ENCODE measurements around the gene HNRNPM. TPM values are rescaled to one million over a fixed set of nuclear protein-coding genes. Genes with fewer than 3 reads are reported as not detected.

The HNRNPM gene
- total and polyA plus RNA-seq, 2 donors = 92.7 to 123 TPM

DNA sequence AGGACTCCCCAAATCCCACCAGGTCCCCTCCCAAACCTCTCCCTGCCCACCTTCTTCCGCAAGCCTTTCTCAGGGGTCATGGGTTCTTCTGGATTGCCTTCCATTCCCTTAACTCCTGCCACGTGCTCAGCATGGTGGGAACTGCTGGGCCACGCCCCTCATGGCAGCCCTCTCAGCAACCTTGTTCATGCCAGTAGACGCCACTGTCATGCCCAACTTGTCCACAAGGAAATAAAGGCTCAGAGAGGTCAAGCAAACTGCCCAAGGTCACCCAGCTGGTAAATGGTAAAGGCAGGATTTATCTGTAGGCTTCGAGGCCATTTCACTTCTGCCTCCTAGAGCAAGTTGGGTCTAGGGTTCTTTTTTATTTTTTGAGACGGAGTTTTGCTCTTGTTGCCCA is 46.8 kb downstream of the HNRNPM start:
- Histone ChIP-seq H3K4me1 (ENCODE audit: control insufficient read depth in 2 of 2, insufficient read depth in 2 of 2, low read length in 2 of 2) (peaks cover 28 to 64% of the 10 kb centered on the region in 2 donors), H3K4me3 (ENCODE audit: low read length in 2 of 2) (no peak overlapping the region), H3K36me3 (ENCODE audit: control insufficient read depth in 2 of 2, insufficient read depth in 2 of 2, low read length in 1 of 2) (peaks cover 29 to 34% of the 10 kb centered on the region in 2 donors), H3K27me3 (ENCODE audit: control insufficient read depth in 2 of 2, insufficient read depth in 1 of 2, low read length in 1 of 2) (no peaks in the 10 kb centered on the region), H3K9me3 (ENCODE audit: control insufficient read depth in 2 of 2, insufficient read depth in 1 of 2, low read length in 1 of 2) (no peaks in the 10 kb centered on the region), H3K27ac (ENCODE audit: low read depth in 1 of 2, low read length in 1 of 2) (no peak overlapping the region)
- DNase-seq (ENCODE audit: low read depth in 6 of 9, low spot score in 9 of 9) = no peak
- WGBS = 99% methylated on average over 6 of the region's 6 CpGs

DNA sequence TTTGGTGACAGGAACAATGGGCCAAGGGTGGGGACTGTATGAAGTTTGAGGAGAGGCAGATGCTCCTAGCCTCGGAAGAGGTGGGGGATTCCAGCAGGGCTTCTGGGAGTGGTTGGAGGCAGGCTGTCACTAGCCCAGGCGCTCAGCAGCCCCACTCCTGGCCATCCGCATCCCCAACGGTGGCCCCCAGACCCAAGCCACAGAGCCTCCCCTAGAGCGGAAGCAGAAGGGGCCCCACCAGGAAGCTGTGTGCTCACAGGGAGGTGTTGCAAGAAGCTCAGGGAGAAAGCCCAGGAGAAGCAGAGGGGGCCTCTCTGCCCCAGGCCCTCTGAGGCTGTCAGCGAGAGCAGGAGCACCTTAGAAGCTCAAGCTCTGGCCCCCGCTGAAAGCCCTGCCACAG is 49.4 kb downstream of the HNRNPM start:
- Histone ChIP-seq H3K27ac (ENCODE audit: low read depth in 1 of 2, low read length in 1 of 2) (peak overlapping the region; percentile 70 to 92), H3K36me3 (ENCODE audit: control insufficient read depth in 2 of 2, insufficient read depth in 2 of 2, low read length in 1 of 2) (peaks cover 9 to 14% of the 10 kb centered on the region in 2 donors), H3K27me3 (ENCODE audit: control insufficient read depth in 2 of 2, insufficient read depth in 1 of 2, low read length in 1 of 2) (no peaks in the 10 kb centered on the region), H3K4me1 (ENCODE audit: control insufficient read depth in 2 of 2, insufficient read depth in 2 of 2, low read length in 2 of 2) (peaks cover 10 to 42% of the 10 kb centered on the region in 2 donors), H3K9me3 (ENCODE audit: control insufficient read depth in 2 of 2, insufficient read depth in 1 of 2, low read length in 1 of 2) (peaks cover 0 to 5% of the 10 kb centered on the region in 2 donors), H3K4me3 (ENCODE audit: low read length in 2 of 2) (no peak overlapping the region)
- peak in 5 of 9 donors; percentile 47 to 82 (median 57) for DNase-seq (ENCODE audit: low read depth in 6 of 9, low spot score in 9 of 9)
- WGBS = 7% methylated on average over 7 of the region's 7 CpGs

DNA sequence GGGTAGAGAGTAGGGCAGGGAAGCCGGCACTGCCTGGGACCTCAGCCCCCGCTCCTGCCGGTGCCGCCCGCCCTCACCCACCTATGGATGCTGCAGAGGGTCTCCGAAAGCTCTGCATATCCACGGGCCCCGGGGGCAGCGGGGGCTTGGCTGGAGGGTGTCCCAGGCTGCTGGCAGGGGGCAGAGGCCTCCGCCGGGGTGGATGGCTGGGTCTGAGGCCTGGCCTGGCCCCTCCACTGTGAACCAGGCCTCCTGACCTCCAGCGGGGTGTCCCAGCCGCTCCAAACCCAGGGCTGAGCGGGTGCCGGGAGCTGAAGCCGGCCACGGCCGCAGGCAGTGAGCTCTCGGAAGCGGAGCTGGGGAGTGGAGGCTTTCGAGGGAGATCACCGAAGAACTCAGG is 53.5 kb downstream of the HNRNPM start:
- peaks cover 0 to 5% of the 10 kb centered on the region in 2 donors for H3K9me3 ChIP-seq (ENCODE audit: control insufficient read depth in 2 of 2, insufficient read depth in 1 of 2, low read length in 1 of 2)
- DNase-seq (ENCODE audit: low read depth in 6 of 9, low spot score in 9 of 9) = no peak

DNA sequence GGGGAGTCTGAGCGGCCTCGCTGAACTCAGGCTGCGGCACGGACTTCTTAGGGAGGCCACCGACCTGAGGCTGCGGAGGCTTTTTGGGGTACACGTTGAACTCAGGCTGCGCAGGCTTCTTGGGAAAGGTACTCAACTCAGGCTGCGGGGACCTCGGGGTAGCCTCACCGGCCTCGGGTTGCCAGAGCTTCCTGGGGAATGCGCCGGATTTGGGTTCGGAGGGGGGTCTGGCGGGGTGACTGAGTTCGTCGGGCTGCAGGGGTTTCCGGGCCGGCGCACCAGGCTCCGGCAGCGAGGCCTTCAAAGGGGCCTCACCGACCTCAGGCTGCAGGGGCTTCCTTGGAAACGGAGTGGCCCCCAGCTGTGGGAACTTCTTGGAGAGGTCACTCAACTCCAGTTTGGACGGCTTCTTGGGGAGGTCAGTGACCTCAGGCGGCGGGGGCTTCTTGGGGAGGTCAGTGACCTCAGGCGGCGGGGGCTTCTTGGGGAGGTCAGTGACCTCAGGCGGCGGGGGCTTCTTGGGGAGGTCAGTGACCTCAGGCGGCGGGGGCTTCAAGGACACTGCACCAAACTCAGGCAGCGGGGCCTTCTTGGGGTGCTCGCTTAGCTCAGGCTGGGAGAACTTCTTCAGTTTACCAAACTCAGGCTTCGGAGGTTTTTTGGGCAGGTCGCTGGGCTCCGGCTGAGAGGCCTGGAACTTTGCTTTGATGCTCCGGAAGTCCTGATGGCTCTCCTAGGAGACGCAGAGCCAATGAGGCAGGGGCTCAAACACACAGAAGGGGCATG is 54.5 kb downstream of the HNRNPM start:
- Histone ChIP-seq H3K9me3 (ENCODE audit: control insufficient read depth in 2 of 2, insufficient read depth in 1 of 2, low read length in 1 of 2) (peaks cover 0 to 7% of the 10 kb centered on the region in 2 donors), H3K27ac (ENCODE audit: low read depth in 1 of 2, low read length in 1 of 2) (no peak overlapping the region), H3K4me3 (ENCODE audit: low read length in 2 of 2) (no peak overlapping the region), H3K36me3 (ENCODE audit: control insufficient read depth in 2 of 2, insufficient read depth in 2 of 2, low read length in 1 of 2) (no peaks in the 10 kb centered on the region), H3K4me1 (ENCODE audit: control insufficient read depth in 2 of 2, insufficient read depth in 2 of 2, low read length in 2 of 2) (peaks cover 21 to 60% of the 10 kb centered on the region in 2 donors), H3K27me3 (ENCODE audit: control insufficient read depth in 2 of 2, insufficient read depth in 1 of 2, low read length in 1 of 2) (no peaks in the 10 kb centered on the region)
- 93% methylated on average over 41 of the region's 41 CpGs for WGBS
- DNase-seq (ENCODE audit: low read depth in 6 of 9, low spot score in 9 of 9) = no peak

More for the DNA sequence above, 53.5 kb downstream of the HNRNPM start:
- Histone ChIP-seq H3K36me3 (ENCODE audit: control insufficient read depth in 2 of 2, insufficient read depth in 2 of 2, low read length in 1 of 2) (no peaks in the 10 kb centered on the region), H3K4me3 (ENCODE audit: low read length in 2 of 2) (no peak overlapping the region), H3K4me1 (ENCODE audit: control insufficient read depth in 2 of 2, insufficient read depth in 2 of 2, low read length in 2 of 2) (peaks cover 18 to 60% of the 10 kb centered on the region in 2 donors), H3K27me3 (ENCODE audit: control insufficient read depth in 2 of 2, insufficient read depth in 1 of 2, low read length in 1 of 2) (no peaks in the 10 kb centered on the region), H3K27ac (ENCODE audit: low read depth in 1 of 2, low read length in 1 of 2) (no peak overlapping the region)
- 91% methylated on average over 22 of the region's 22 CpGs for WGBS

DNA sequence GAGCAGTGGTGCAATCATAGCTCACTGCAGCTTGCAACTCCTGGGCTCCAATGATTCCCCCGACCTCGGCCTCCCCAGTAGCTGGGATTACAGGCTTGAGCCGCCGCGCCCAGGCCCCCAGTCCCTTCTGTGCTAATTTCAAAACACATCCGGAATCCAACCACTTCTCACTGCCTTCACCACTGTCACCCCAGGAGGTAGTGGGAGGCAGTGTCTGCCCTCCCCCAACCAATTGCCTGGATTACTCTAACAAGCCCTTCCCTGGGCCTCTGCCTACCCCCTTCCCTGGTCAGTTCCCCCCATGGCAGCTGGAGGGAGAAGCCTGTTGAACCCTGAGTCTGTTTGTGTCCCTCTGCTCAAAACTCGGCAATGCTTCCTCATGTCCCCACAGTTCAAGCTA is 55.4 kb downstream of the HNRNPM start:
- 20% methylated on average over 7 of the region's 7 CpGs for WGBS
- Histone ChIP-seq H3K9me3 (ENCODE audit: control insufficient read depth in 2 of 2, insufficient read depth in 1 of 2, low read length in 1 of 2) (peaks cover 0 to 8% of the 10 kb centered on the region in 2 donors), H3K36me3 (ENCODE audit: control insufficient read depth in 2 of 2, insufficient read depth in 2 of 2, low read length in 1 of 2) (no peaks in the 10 kb centered on the region), H3K4me3 (ENCODE audit: low read length in 2 of 2) (no peak overlapping the region), H3K27ac (ENCODE audit: low read depth in 1 of 2, low read length in 1 of 2) (peak overlapping the region in 1 of 2 donors; percentile 51), H3K4me1 (ENCODE audit: control insufficient read depth in 2 of 2, insufficient read depth in 2 of 2, low read length in 2 of 2) (peaks cover 16 to 60% of the 10 kb centered on the region in 2 donors), H3K27me3 (ENCODE audit: control insufficient read depth in 2 of 2, insufficient read depth in 1 of 2, low read length in 1 of 2) (no peaks in the 10 kb centered on the region)
- DNase-seq (ENCODE audit: low read depth in 6 of 9, low spot score in 9 of 9) = no peak

DNA sequence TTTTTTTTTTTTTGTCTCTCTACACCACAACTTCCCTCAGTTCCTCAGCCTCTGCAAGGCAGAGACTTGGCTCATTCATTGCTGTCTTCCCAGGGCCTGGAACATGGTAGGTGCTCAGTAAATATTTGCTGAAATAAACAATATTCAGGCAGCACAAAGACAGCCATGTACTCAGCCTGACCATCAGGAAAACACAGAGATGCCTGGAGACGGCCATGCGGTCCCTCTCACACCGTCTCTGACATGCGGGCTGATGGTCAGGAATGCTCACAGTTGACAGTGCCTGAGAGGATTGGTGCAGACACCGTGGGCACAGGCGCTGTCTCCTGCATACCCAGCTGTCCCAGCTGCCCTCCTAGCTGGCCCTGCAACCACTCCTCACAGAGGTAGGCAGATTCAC is 56.7 kb downstream of the HNRNPM start:
- H3K9me3 ChIP-seq (ENCODE audit: control insufficient read depth in 2 of 2, insufficient read depth in 1 of 2, low read length in 1 of 2) = peaks cover 0 to 8% of the 10 kb centered on the region in 2 donors
- no peaks in the 10 kb centered on the region for H3K36me3 ChIP-seq (ENCODE audit: control insufficient read depth in 2 of 2, insufficient read depth in 2 of 2, low read length in 1 of 2)
- no peak overlapping the region for H3K4me3 ChIP-seq (ENCODE audit: low read length in 2 of 2)
- WGBS = 75% methylated on average over 6 of the region's 6 CpGs
- H3K4me1 ChIP-seq (ENCODE audit: control insufficient read depth in 2 of 2, insufficient read depth in 2 of 2, low read length in 2 of 2) = peaks cover 20 to 66% of the 10 kb centered on the region in 2 donors
- DNase-seq (ENCODE audit: low read depth in 6 of 9, low spot score in 9 of 9) = no peak
- no peaks in the 10 kb centered on the region for H3K27me3 ChIP-seq (ENCODE audit: control insufficient read depth in 2 of 2, insufficient read depth in 1 of 2, low read length in 1 of 2)
- no peak overlapping the region for H3K27ac ChIP-seq (ENCODE audit: low read depth in 1 of 2, low read length in 1 of 2)

DNA sequence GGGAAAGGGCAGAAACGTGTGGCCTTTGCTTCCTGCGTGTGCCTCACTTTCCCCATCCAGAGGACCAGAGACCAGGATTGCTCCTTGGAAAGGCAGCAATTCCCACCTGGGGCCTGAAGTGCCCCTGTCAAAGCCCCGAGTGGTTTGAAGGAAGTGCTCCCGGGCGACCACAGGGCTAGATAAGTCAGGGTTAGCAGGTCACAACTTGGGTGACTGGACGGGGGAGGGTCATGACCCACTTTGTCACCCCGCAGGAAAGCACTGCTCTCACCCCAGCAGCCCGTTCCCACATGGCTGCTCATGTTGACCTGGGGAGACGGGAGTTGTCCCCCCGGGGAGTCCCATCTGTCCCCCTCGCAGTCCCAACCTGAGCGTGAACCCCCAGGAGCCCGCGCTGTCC is 57.2 kb downstream of the HNRNPM start:
- Histone ChIP-seq H3K36me3 (ENCODE audit: control insufficient read depth in 2 of 2, insufficient read depth in 2 of 2, low read length in 1 of 2) (peaks cover 2% of the 10 kb centered on the region in 2 donors), H3K4me1 (ENCODE audit: control insufficient read depth in 2 of 2, insufficient read depth in 2 of 2, low read length in 2 of 2) (peaks cover 20 to 66% of the 10 kb centered on the region in 2 donors), H3K4me3 (ENCODE audit: low read length in 2 of 2) (no peak overlapping the region), H3K9me3 (ENCODE audit: control insufficient read depth in 2 of 2, insufficient read depth in 1 of 2, low read length in 1 of 2) (peaks cover 0 to 8% of the 10 kb centered on the region in 2 donors), H3K27me3 (ENCODE audit: control insufficient read depth in 2 of 2, insufficient read depth in 1 of 2, low read length in 1 of 2) (no peaks in the 10 kb centered on the region), H3K27ac (ENCODE audit: low read depth in 1 of 2, low read length in 1 of 2) (peak overlapping the region; percentile 4 to 23)
- no peak for DNase-seq (ENCODE audit: low read depth in 6 of 9, low spot score in 9 of 9)
- WGBS = 55% methylated on average over 14 of the region's 14 CpGs

DNA sequence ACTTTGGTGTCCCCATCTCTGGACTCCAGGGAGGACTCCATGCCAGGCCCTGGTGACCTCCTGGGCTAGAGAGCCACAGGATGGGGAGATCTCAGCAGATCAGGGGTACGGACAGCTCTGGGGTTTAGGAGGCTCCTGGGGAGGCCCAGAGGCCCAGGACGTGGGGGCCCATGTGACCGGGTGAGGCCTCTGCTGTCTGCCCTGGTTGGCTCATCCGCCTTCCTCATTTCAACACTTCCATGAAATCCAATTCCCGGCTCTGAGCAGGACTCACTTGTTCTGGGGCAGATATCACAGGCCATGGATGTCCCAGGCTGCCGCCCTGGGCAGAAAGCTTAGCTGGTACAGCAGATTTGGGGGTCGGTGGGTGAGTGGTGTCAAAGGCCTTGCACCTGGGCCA is 58.7 kb downstream of the HNRNPM start:
- H3K4me3 ChIP-seq (ENCODE audit: low read length in 2 of 2) = no peak overlapping the region
- peaks cover 5% of the 10 kb centered on the region in 2 donors for H3K36me3 ChIP-seq (ENCODE audit: control insufficient read depth in 2 of 2, insufficient read depth in 2 of 2, low read length in 1 of 2)
- H3K9me3 ChIP-seq (ENCODE audit: control insufficient read depth in 2 of 2, insufficient read depth in 1 of 2, low read length in 1 of 2) = peaks cover 0 to 3% of the 10 kb centered on the region in 2 donors
- H3K4me1 ChIP-seq (ENCODE audit: control insufficient read depth in 2 of 2, insufficient read depth in 2 of 2, low read length in 2 of 2) = peaks cover 20 to 63% of the 10 kb centered on the region in 2 donors
- whole genome bisulfite sequencing = 97% methylated on average over 7 of the region's 7 CpGs
- DNase-seq (ENCODE audit: low read depth in 6 of 9, low spot score in 9 of 9) = no peak
- no peak overlapping the region for H3K27ac ChIP-seq (ENCODE audit: low read depth in 1 of 2, low read length in 1 of 2)
- no peaks in the 10 kb centered on the region for H3K27me3 ChIP-seq (ENCODE audit: control insufficient read depth in 2 of 2, insufficient read depth in 1 of 2, low read length in 1 of 2)

DNA sequence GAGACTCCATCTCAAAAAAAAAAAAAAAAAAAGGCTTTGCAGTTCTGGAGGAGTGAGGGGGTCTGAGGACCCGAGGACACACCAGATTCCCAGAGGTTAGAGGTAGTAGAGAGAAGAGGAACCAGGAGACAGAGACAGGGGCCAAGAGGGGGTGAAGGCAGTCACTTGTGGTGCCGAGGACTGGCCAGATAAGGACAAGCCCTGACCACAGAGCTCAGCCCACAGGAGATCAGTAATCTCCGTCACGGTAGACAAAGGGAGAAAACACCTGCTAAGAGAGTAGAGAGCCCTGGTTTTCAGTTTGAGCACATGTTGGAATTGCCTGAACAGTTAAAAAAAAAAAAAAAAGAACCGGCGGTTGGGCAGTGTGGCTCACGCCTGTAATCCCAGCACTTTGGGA is 59.4 kb downstream of the HNRNPM start:
- Histone ChIP-seq H3K9me3 (ENCODE audit: control insufficient read depth in 2 of 2, insufficient read depth in 1 of 2, low read length in 1 of 2) (peaks cover 0 to 3% of the 10 kb centered on the region in 2 donors), H3K4me1 (ENCODE audit: control insufficient read depth in 2 of 2, insufficient read depth in 2 of 2, low read length in 2 of 2) (peaks cover 20 to 63% of the 10 kb centered on the region in 2 donors), H3K27ac (ENCODE audit: low read depth in 1 of 2, low read length in 1 of 2) (peak overlapping the region in 1 of 2 donors; percentile 41), H3K27me3 (ENCODE audit: control insufficient read depth in 2 of 2, insufficient read depth in 1 of 2, low read length in 1 of 2) (no peaks in the 10 kb centered on the region), H3K36me3 (ENCODE audit: control insufficient read depth in 2 of 2, insufficient read depth in 2 of 2, low read length in 1 of 2) (peaks cover 5 to 10% of the 10 kb centered on the region in 2 donors), H3K4me3 (ENCODE audit: low read length in 2 of 2) (no peak overlapping the region)
- no peak for DNase-seq (ENCODE audit: low read depth in 6 of 9, low spot score in 9 of 9)
- 26% methylated on average over 7 of the region's 7 CpGs for WGBS

All from thymus (tissue), 11 donors.